ENCODE measurements around the gene KRT37. TPM values are rescaled to one million over a fixed set of nuclear protein-coding genes. Genes with fewer than 3 reads are reported as not detected.

Gene KRT37
- total RNA-seq, 2 donors from 2014 or later, result not detected

DNA sequence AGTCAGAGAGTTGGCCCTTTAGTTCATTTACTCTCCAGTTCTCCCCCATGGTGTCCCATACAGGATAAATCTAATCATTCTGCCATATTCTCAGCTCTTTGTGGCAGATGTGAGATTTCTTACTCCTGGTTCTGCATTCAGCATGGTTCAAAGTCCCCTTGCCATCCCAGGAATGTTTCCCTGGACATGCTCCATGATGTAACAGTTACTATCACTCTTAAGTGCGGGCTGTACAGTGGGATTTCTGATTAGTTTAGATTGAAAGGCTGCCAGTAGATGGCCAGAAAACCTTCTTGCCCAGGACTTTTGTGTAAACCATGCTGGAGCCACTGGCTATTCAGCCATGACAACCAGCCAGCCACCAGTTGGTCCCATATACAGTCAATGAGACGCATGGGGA lies 10.4 kb downstream of the KRT37 start:
- H3K36me3 ChIP-seq, result no peaks in the 10 kb centered on the region
- H3K9me3 ChIP-seq, result no peaks in the 10 kb centered on the region
- WGBS, result 94% methylated on average over 2 of the region's 2 CpGs
- H3K27ac ChIP-seq, result no peak overlapping the region
- intact Hi-C loops (cut with DNase I), result no loop called here
- DNase-seq (ENCODE audit: low spot score), result no peak
- no peak overlapping the region for H3K4me3 ChIP-seq
- H3K27me3 ChIP-seq (replicated peaks; ENCODE audit: insufficient read depth), result no peaks in the 10 kb centered on the region
- H3K4me1 ChIP-seq (replicated peaks), result peaks cover 3% of the 10 kb centered on the region
- no peak for TF ChIP-seq POLR2A (IDR thresholded peaks at IDR 0.05)
- TF ChIP-seq POLR2AphosphoS5 (IDR thresholded peaks at IDR 0.05), result no peak
- TF ChIP-seq, protein P1, sequence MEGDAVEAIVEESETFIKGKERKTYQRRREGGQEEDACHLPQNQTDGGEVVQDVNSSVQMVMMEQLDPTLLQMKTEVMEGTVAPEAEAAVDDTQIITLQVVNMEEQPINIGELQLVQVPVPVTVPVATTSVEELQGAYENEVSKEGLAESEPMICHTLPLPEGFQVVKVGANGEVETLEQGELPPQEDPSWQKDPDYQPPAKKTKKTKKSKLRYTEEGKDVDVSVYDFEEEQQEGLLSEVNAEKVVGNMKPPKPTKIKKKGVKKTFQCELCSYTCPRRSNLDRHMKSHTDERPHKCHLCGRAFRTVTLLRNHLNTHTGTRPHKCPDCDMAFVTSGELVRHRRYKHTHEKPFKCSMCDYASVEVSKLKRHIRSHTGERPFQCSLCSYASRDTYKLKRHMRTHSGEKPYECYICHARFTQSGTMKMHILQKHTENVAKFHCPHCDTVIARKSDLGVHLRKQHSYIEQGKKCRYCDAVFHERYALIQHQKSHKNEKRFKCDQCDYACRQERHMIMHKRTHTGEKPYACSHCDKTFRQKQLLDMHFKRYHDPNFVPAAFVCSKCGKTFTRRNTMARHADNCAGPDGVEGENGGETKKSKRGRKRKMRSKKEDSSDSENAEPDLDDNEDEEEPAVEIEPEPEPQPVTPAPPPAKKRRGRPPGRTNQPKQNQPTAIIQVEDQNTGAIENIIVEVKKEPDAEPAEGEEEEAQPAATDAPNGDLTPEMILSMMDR (IDR thresholded peaks at IDR 0.05), result no peak

DNA sequence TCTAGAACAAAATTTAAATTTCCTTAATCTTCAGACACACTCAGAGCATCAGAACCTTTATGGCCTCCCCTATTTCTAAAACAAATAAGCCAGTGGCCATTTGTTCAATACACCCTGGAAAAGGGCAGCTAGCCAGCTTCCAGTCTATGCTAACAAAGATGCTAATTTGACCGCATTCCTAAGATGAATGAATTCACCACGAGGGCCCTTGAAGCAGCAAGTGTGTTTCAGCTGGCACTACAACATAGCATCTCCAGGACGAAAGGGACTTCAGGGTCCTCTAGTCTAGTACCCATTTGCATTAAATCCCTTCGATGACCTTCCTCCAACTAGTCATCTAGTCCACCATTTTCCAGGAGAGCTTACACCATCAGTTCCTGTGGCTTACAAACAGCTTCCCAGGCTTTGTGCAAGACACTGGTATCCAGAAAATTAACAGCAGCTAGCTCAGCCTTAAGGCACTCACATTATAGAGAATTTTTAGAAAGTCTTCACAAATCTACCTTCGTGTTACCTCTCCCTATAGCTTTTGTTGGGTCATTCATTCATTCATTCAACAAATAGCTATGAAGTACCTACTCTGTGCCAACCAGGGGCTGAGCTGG lies 10.9 kb downstream of the KRT37 start:
- 58% methylated on average over 5 of the region's 5 CpGs for WGBS
- no peak overlapping the region for H3K27ac ChIP-seq
- H3K27me3 ChIP-seq (replicated peaks; ENCODE audit: insufficient read depth), result no peaks in the 10 kb centered on the region
- peaks cover 3% of the 10 kb centered on the region for H3K4me1 ChIP-seq (replicated peaks)
- no peaks in the 10 kb centered on the region for H3K9me3 ChIP-seq
- TF ChIP-seq POLR2A (IDR thresholded peaks at IDR 0.05) (no peak), POLR2AphosphoS5 (IDR thresholded peaks at IDR 0.05) (no peak)
- TF ChIP-seq, protein P1 (IDR thresholded peaks at IDR 0.05), result no peak
- no peaks in the 10 kb centered on the region for H3K36me3 ChIP-seq
- intact Hi-C loops (cut with DNase I), result no loop called here
- H3K4me3 ChIP-seq, result no peak overlapping the region
- no peak for DNase-seq (ENCODE audit: low spot score)

DNA sequence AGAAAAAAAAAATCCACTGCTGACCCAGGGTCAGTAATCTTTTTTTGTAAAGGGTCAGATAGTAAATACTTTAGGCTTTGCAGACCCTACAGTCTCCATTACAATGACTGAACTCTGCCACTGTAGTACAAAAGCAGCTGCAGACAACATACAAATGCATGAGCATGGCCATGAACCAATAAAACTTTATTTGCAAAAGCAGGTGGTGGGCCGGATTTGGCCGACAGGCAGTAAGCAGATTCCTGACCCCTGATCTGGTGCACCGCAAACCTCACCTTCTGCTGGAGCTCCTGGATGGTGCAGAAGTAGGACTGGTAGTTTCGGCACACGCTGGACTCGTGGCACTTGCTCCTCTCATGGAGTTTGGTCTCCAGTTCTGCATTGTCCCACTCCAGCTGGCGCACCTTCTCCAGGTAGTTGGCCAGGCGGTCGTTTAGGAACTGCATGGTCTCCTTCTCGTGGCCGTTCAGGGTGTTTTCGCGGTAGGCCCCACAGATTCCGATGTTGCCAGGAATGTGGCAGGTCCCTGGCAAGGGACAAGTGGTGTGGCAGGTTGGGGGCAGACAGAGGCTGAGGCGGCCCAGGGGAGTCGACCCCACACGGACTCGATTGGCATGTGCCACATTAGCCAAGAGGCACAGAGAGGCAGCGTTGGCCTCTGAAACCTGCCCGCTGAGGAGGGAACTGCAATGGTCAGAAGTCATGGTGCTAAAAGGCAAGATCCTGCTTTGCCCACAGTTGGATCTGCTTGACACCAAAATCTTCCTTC lies 13.1 kb downstream of the KRT37 start:
- H3K4me1 ChIP-seq (replicated peaks), result no peaks in the 10 kb centered on the region
- no peaks in the 10 kb centered on the region for H3K27me3 ChIP-seq (replicated peaks; ENCODE audit: insufficient read depth)
- H3K27ac ChIP-seq, result no peak overlapping the region
- H3K9me3 ChIP-seq, result no peaks in the 10 kb centered on the region
- WGBS, result 94% methylated on average over 20 of the region's 20 CpGs
- H3K36me3 ChIP-seq, result no peaks in the 10 kb centered on the region
- no peak overlapping the region for H3K4me3 ChIP-seq
- no peak for DNase-seq (ENCODE audit: low spot score)
- TF ChIP-seq, protein P1 (IDR thresholded peaks at IDR 0.05), result no peak
- TF ChIP-seq POLR2AphosphoS5 (IDR thresholded peaks at IDR 0.05) (no peak), POLR2A (IDR thresholded peaks at IDR 0.05) (no peak)
- intact Hi-C loops (cut with DNase I), result no loop called here

DNA sequence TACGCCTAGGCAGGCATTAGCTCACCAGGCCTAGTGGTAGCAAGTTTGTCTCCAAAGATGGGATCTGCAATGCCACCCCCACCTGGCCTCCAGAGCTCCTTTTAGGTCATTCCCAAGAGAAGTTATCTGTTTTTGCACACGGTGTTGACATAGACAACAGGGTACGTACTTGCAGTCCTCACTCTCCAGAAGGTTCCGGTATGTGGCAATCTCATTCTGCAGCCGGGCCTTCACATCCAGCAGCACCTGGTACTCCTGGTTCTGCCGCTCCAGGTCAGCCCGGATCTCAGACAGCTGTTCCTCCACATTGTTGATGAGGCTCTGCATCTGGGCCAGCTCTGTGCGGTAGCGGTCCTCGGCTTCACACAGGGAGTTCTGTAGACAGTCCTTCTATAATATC lies 17.2 kb downstream of the KRT37 start:
- Histone ChIP-seq H3K27me3 (replicated peaks; ENCODE audit: insufficient read depth) (no peaks in the 10 kb centered on the region), H3K4me3 (no peak overlapping the region), H3K36me3 (no peaks in the 10 kb centered on the region), H3K27ac (no peak overlapping the region), H3K9me3 (no peaks in the 10 kb centered on the region), H3K4me1 (replicated peaks) (no peaks in the 10 kb centered on the region)
- intact Hi-C loops (cut with DNase I), result no loop called here
- WGBS, result 96% methylated on average over 10 of the region's 10 CpGs
- TF ChIP-seq, protein P1 (IDR thresholded peaks at IDR 0.05), result no peak
- TF ChIP-seq POLR2AphosphoS5 (IDR thresholded peaks at IDR 0.05) (no peak), POLR2A (IDR thresholded peaks at IDR 0.05) (no peak)
- no peak for DNase-seq (ENCODE audit: low spot score)

DNA sequence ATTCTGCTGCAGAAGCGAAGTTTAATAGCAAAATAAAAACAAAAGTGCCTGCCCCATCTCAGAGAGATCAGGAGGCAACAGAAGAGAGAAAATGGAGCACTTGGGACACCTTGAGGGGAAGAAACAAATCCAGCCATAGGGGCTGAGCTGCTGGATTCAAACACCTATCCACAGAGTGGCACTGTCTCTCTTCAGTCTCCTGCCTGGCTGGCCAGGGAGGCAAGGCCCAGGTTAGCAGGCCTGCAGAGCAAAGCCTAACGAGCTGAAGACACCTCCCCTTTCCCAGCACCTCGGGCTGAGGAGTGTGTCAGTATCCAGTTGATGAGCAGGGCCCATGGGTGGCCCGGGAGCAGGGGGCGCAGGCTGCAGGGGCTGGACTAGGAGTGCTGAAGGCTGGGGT lies 18.2 kb downstream of the KRT37 start:
- Histone ChIP-seq H3K4me3 (no peak overlapping the region), H3K4me1 (replicated peaks) (no peaks in the 10 kb centered on the region), H3K9me3 (no peaks in the 10 kb centered on the region), H3K27me3 (replicated peaks; ENCODE audit: insufficient read depth) (no peaks in the 10 kb centered on the region), H3K36me3 (no peaks in the 10 kb centered on the region), H3K27ac (no peak overlapping the region)
- TF ChIP-seq, protein P1 (IDR thresholded peaks at IDR 0.05), result no peak
- 48% methylated on average over 5 of the region's 5 CpGs for WGBS
- intact Hi-C loops (cut with DNase I), result no loop called here
- no peak for DNase-seq (ENCODE audit: low spot score)

All from prostate gland (tissue), 2 donors.